Ishikawa (cell line): ENCODE measurements around the gene CCDC102B.

Source experiments
- CEBPB ChIP-seq: IDR thresholded peaks from 2 replicates; pipeline ENCODE4 v1.6.1; 2012
- CREB1 ChIP-seq: IDR thresholded peaks from 2 replicates; pipeline ENCODE4 v1.6.1; 2012; ENCODE audit warnings: low read depth
- EGR1 ChIP-seq: IDR thresholded peaks from 2 replicates; pipeline ENCODE4 v1.6.1; 2012
- EP300 ChIP-seq: IDR thresholded peaks from 2 replicates; pipeline ENCODE4 v1.6.1; 2012; ENCODE audit warnings: borderline replicate concordance
- FOXM1 ChIP-seq: IDR thresholded peaks from 2 replicates; pipeline ENCODE4 v1.6.1; 2012; ENCODE audit warnings: low read depth, borderline replicate concordance
- MAX ChIP-seq: IDR thresholded peaks from 2 replicates; pipeline ENCODE4 v1.6.1; 2012
- NFIC ChIP-seq: IDR thresholded peaks from 2 replicates; pipeline ENCODE4 v1.6.1; 2012
- RAD21 ChIP-seq: IDR thresholded peaks from 2 replicates; pipeline ENCODE4 v1.6.1; 2012; ENCODE audit warnings: low read depth
- TAF1 ChIP-seq: IDR thresholded peaks from 2 replicates; pipeline ENCODE4 v1.6.1; 2012; ENCODE audit warnings: low read depth, mild to moderate bottlenecking
- TCF12 ChIP-seq: IDR thresholded peaks from 2 replicates; pipeline ENCODE4 v1.6.1; 2012; ENCODE audit warnings: low read depth
- TEAD4 ChIP-seq: IDR thresholded peaks from 2 replicates; pipeline ENCODE4 v1.6.1; 2012
- USF1 ChIP-seq: IDR thresholded peaks from 2 replicates; pipeline ENCODE4 v1.6.1; 2012
- YY1 ChIP-seq: IDR thresholded peaks from 2 replicates; pipeline ENCODE4 v1.6.1; 2012; ENCODE audit warnings: low read depth
- ZBTB7A ChIP-seq: IDR thresholded peaks from 2 replicates; pipeline ENCODE4 v1.6.1; 2012; ENCODE audit warnings: low read depth
- TF ChIP-seq, protein P1 (sequence below): IDR thresholded peaks from 2 replicates; pipeline ENCODE4 v1.6.1; 2012; ENCODE audit warnings: low read depth, mild to moderate bottlenecking

Gene CCDC102B

DNA sequence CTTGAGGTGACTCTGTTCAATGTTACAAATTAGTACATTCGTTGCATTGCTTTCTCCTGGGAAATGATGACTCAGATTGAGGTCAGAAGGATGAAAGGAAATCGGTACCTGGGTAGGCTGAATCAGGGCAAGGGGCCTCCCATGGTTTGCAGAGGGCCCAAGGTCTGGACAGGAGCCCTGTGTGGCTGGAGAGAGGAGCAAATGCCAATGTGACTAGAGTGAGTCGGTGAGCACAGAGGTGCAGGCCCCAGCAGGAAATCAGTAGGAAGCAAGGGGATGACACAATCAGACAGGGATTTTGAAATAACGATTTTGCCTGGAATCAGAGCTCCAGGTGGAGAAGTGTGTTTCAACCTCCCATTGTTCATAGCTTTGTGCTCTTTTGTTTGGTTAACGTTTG is 118.9 kb downstream of the CCDC102B start:
- TF ChIP-seq, protein P1, sequence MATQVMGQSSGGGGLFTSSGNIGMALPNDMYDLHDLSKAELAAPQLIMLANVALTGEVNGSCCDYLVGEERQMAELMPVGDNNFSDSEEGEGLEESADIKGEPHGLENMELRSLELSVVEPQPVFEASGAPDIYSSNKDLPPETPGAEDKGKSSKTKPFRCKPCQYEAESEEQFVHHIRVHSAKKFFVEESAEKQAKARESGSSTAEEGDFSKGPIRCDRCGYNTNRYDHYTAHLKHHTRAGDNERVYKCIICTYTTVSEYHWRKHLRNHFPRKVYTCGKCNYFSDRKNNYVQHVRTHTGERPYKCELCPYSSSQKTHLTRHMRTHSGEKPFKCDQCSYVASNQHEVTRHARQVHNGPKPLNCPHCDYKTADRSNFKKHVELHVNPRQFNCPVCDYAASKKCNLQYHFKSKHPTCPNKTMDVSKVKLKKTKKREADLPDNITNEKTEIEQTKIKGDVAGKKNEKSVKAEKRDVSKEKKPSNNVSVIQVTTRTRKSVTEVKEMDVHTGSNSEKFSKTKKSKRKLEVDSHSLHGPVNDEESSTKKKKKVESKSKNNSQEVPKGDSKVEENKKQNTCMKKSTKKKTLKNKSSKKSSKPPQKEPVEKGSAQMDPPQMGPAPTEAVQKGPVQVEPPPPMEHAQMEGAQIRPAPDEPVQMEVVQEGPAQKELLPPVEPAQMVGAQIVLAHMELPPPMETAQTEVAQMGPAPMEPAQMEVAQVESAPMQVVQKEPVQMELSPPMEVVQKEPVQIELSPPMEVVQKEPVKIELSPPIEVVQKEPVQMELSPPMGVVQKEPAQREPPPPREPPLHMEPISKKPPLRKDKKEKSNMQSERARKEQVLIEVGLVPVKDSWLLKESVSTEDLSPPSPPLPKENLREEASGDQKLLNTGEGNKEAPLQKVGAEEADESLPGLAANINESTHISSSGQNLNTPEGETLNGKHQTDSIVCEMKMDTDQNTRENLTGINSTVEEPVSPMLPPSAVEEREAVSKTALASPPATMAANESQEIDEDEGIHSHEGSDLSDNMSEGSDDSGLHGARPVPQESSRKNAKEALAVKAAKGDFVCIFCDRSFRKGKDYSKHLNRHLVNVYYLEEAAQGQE, result no peak
- TF ChIP-seq TCF12, result no peak
- no peak for TF ChIP-seq YY1
- TF ChIP-seq ZBTB7A, result no peak
- no peak for TF ChIP-seq CEBPB
- TF ChIP-seq EGR1, result no peak
- TF ChIP-seq CREB1, result no peak
- TF ChIP-seq MAX, result no peak
- no peak for TF ChIP-seq EP300
- no peak for TF ChIP-seq RAD21
- no peak for TF ChIP-seq NFIC
- no peak for TF ChIP-seq USF1
- TF ChIP-seq FOXM1, result no peak
- TF ChIP-seq TAF1, result no peak
- no peak for TF ChIP-seq TEAD4

GRCh38 chr18:68918216-68918615 is 120.3 kb downstream of the CCDC102B start:
- TF ChIP-seq USF1 (no peak), CEBPB (no peak), YY1 (no peak), RAD21 (no peak), CREB1 (no peak), TCF12 (no peak), ZBTB7A (no peak), NFIC (no peak), EGR1 (no peak), FOXM1 (no peak), TEAD4 (no peak), EP300 (no peak), TAF1 (no peak), MAX (no peak)
- TF ChIP-seq, protein P1, result no peak

DNA sequence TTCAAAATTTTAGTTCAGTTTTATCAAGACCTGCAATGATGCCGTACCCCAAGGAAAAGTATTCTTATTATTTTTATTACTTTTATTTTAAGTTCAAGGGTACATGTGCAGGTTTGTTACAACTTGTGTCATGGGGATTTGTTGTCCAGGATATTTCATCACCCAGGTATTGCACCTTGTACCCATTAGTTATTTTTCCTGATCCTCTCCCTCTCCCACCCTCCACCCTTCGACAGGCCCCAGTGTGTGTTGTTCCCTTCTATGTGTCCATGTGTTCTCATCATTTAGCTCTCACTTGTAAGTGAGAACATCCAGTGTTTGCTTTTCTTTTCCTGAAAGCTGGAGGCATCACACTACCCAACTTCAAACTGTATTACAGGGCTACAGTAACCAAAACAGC is 122.0 kb downstream of the CCDC102B start:
- TF ChIP-seq RAD21, result no peak
- no peak for TF ChIP-seq EP300
- no peak for TF ChIP-seq FOXM1
- no peak for TF ChIP-seq YY1
- TF ChIP-seq, protein P1, result no peak
- TF ChIP-seq CEBPB, result no peak
- TF ChIP-seq MAX, result no peak
- TF ChIP-seq TCF12, result no peak

- no peak for TF ChIP-seq TCF12
- TF ChIP-seq TAF1, result no peak
- TF ChIP-seq USF1, result no peak
- no peak for TF ChIP-seq NFIC
- no peak for TF ChIP-seq EP300
- TF ChIP-seq TEAD4, result no peak
- TF ChIP-seq YY1, result no peak
- TF ChIP-seq MAX, result no peak
- no peak for TF ChIP-seq CREB1
Measured at GRCh38 chr18:68922392-68922791, 124.5 kb downstream of the CCDC102B start.
